SK-N-SH treated with all-trans-retinoic acid at 6 μM for 48 hours (cell line): Measurements from ENCODE around the gene PKDREJ.

Experiments
- BACH2 ChIP-seq: fragments of 250-450 bp; sonication (Bioruptor Pico); IDR thresholded peaks from 2 replicates; pipeline ENCODE4 v1.9.0; 2021; ENCODE audit warnings: mild to moderate bottlenecking, borderline replicate concordance
- GLIS3 ChIP-seq: fragments of 250-450 bp; sonication (Bioruptor Pico); IDR thresholded peaks from 2 replicates; pipeline ENCODE4 v1.5.0; 2020; ENCODE audit warnings: mild to moderate bottlenecking, moderate library complexity
- TCF4 ChIP-seq: fragments of 250-450 bp; sonication (Bioruptor Pico); IDR thresholded peaks from 2 replicates; pipeline ENCODE4 v1.8.0; 2021; ENCODE audit warnings: mild to moderate bottlenecking, moderate library complexity, borderline replicate concordance
- TSHZ2 ChIP-seq: fragments of 250-450 bp; sonication (Bioruptor Pico); IDR thresholded peaks from 2 replicates; pipeline ENCODE4 v1.5.0; 2020; ENCODE audit warnings: mild to moderate bottlenecking, moderate library complexity
- ZFP3 ChIP-seq: fragments of 250-450 bp; sonication (Bioruptor Pico); IDR thresholded peaks from 2 replicates; pipeline ENCODE4 v1.5.0; 2020; ENCODE audit warnings: mild to moderate bottlenecking, moderate library complexity
- ZFP30 ChIP-seq: fragments of 450-650 bp; formaldehyde crosslinking; IDR thresholded peaks from 2 replicates; pipeline ENCODE4 v1.5.0; 2022; ENCODE audit warnings: mild to moderate bottlenecking, moderate library complexity
- ZNF565 ChIP-seq: fragments of 450-650 bp; formaldehyde crosslinking; conservative IDR thresholded peaks from 2 replicates; pipeline ENCODE4 v1.5.0; 2020; ENCODE audit warnings: low read depth, mild to moderate bottlenecking, moderate library complexity
- ZNF70 ChIP-seq: fragments of 450-650 bp; formaldehyde crosslinking; IDR thresholded peaks from 2 replicates; pipeline ENCODE4 v1.5.0; 2020; ENCODE audit warnings: mild to moderate bottlenecking, moderate library complexity
- ZNF8 ChIP-seq: fragments of 450-650 bp; formaldehyde crosslinking; IDR thresholded peaks from 2 replicates; pipeline ENCODE4 v1.5.0; 2020; ENCODE audit warnings: mild to moderate bottlenecking, moderate library complexity
- TF ChIP-seq, protein P1 (sequence below): fragments of 250-450 bp; sonication (Bioruptor Pico); IDR thresholded peaks from 2 replicates; pipeline ENCODE4 v1.8.0; 2021; ENCODE audit warnings: low read depth, mild to moderate bottlenecking, moderate library complexity, borderline replicate concordance
- TF ChIP-seq, protein P2 (sequence below): fragments of 250-450 bp; sonication (Bioruptor Pico); IDR thresholded peaks from 2 replicates; pipeline ENCODE4 v1.5.1; 2021; ENCODE audit warnings: mild to moderate bottlenecking, moderate library complexity
- TF ChIP-seq, protein P3 (sequence below): fragments of 250-450 bp; sonication (Bioruptor Pico); IDR thresholded peaks from 2 replicates; pipeline ENCODE4 v1.8.0; 2020; ENCODE audit warnings: mild to moderate bottlenecking, moderate library complexity, borderline replicate concordance

DNA sequence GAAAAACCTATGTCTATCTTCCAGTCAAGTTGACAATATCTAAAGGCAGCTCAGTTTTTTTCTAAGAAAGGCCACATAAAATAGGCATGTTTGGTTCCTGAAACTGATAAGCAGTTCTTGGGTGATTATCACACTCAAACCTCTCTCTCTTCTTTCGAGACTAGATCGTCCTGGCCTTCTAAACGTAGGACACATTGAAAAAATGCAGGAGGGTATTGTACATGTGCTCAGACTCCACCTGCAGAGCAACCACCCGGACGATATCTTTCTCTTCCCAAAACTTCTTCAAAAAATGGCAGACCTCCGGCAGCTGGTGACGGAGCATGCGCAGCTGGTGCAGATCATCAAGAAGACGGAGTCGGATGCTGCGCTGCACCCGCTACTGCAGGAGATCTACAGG lies 28.2 kb downstream of the PKDREJ start:
- no peak for TF ChIP-seq ZNF70
- TF ChIP-seq ZNF565 (CRISPR knock-in tag) = no peak
- no peak; the same call in 1 of the 2 replicates for TF ChIP-seq TSHZ2
- TF ChIP-seq ZFP3 = no peak
- TF ChIP-seq, protein P1, sequence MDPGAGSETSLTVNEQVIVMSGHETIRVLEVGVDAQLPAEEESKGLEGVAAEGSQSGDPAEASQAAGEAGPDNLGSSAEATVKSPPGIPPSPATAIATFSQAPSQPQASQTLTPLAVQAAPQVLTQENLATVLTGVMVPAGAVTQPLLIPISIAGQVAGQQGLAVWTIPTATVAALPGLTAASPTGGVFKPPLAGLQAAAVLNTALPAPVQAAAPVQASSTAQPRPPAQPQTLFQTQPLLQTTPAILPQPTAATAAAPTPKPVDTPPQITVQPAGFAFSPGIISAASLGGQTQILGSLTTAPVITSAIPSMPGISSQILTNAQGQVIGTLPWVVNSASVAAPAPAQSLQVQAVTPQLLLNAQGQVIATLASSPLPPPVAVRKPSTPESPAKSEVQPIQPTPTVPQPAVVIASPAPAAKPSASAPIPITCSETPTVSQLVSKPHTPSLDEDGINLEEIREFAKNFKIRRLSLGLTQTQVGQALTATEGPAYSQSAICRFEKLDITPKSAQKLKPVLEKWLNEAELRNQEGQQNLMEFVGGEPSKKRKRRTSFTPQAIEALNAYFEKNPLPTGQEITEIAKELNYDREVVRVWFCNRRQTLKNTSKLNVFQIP (CRISPR knock-in tag) = no peak
- TF ChIP-seq BACH2 (CRISPR knock-in tag) = no peak
- TF ChIP-seq GLIS3 = no peak
- no peak for TF ChIP-seq ZNF8
- no peak for TF ChIP-seq ZFP30 (CRISPR knock-in tag)
- TF ChIP-seq, protein P2, sequence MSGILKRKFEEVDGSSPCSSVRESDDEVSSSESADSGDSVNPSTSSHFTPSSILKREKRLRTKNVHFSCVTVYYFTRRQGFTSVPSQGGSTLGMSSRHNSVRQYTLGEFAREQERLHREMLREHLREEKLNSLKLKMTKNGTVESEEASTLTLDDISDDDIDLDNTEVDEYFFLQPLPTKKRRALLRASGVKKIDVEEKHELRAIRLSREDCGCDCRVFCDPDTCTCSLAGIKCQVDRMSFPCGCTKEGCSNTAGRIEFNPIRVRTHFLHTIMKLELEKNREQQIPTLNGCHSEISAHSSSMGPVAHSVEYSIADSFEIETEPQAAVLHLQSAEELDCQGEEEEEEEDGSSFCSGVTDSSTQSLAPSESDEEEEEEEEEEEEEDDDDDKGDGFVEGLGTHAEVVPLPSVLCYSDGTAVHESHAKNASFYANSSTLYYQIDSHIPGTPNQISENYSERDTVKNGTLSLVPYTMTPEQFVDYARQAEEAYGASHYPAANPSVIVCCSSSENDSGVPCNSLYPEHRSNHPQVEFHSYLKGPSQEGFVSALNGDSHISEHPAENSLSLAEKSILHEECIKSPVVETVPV (CRISPR knock-in tag) = no peak
- TF ChIP-seq, protein P3, sequence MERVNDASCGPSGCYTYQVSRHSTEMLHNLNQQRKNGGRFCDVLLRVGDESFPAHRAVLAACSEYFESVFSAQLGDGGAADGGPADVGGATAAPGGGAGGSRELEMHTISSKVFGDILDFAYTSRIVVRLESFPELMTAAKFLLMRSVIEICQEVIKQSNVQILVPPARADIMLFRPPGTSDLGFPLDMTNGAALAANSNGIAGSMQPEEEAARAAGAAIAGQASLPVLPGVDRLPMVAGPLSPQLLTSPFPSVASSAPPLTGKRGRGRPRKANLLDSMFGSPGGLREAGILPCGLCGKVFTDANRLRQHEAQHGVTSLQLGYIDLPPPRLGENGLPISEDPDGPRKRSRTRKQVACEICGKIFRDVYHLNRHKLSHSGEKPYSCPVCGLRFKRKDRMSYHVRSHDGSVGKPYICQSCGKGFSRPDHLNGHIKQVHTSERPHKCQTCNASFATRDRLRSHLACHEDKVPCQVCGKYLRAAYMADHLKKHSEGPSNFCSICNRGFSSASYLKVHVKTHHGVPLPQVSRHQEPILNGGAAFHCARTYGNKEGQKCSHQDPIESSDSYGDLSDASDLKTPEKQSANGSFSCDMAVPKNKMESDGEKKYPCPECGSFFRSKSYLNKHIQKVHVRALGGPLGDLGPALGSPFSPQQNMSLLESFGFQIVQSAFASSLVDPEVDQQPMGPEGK = no peak
- TF ChIP-seq TCF4 (CRISPR knock-in tag) = no peak
